ENCODE data around the gene ZNF627.
"Not testable (repeated sequence)": the region's sequence is repeated elsewhere in the genome, so short reads cannot be mapped to it uniquely, and the experiment has no call there.

ZNF627 gene

GRCh38 chr19:11566164-11566563, 31.1 kb upstream of the ZNF627 start:
- no peak overlapping the region for H3K4me3 ChIP-seq (ENCODE audit: low read depth, low read length)
- no peak for DNase-seq (ENCODE audit: low read depth)
- no peak for TF ChIP-seq CTCF (conservative IDR thresholded peaks at IDR 0.05; ENCODE audit: low read depth, low read length)

- no peak overlapping the region for H3K4me3 ChIP-seq (ENCODE audit: low read depth, low read length)
- DNase-seq (ENCODE audit: low read depth) = no peak
- no peak for TF ChIP-seq CTCF (conservative IDR thresholded peaks at IDR 0.05; ENCODE audit: low read depth, low read length)
These were observed 27.2 kb upstream of the ZNF627 start for GRCh38 chr19:11570039-11570462.

GRCh38 chr19:11573354-11573753, 23.9 kb upstream of the ZNF627 start:
- H3K4me3 ChIP-seq (ENCODE audit: low read depth, low read length); DNase-seq (ENCODE audit: low read depth): not testable (repeated sequence)

GRCh38 chr19:11573763-11574162, 23.5 kb upstream of the ZNF627 start:
- H3K4me3 ChIP-seq (ENCODE audit: low read depth, low read length); DNase-seq (ENCODE audit: low read depth): not testable (repeated sequence)

GRCh38 chr19:11574689-11575088, 22.6 kb upstream of the ZNF627 start:
- TF ChIP-seq CTCF (conservative IDR thresholded peaks at IDR 0.05; ENCODE audit: low read depth, low read length) = no peak
- no peak for DNase-seq (ENCODE audit: low read depth)
- no peak overlapping the region for H3K4me3 ChIP-seq (ENCODE audit: low read depth, low read length)

GRCh38 chr19:11576227-11576626, 21.1 kb upstream of the ZNF627 start:
- H3K4me3 ChIP-seq (ENCODE audit: low read depth, low read length) = no peak overlapping the region
- TF ChIP-seq CTCF (conservative IDR thresholded peaks at IDR 0.05; ENCODE audit: low read depth, low read length) = no peak
- no peak for DNase-seq (ENCODE audit: low read depth)

GRCh38 chr19:11577451-11578257, 19.6 kb upstream of the ZNF627 start, which contains the start of gene ACP5:
ACP5 (minus strand) TSS chr19:11577645; CDS start chr19:11577317, 328 bp downstream.
- TF ChIP-seq CTCF (conservative IDR thresholded peaks at IDR 0.05; ENCODE audit: low read depth, low read length) = no peak
- H3K4me3 ChIP-seq (ENCODE audit: low read depth, low read length) = peak within 1 kb of the TSS; percentile 20
- DNase-seq (ENCODE audit: low read depth) = no peak

All from choroid plexus epithelial cell (primary cell).